OCI-LY7 (cell line): ENCODE data around the gene LHFPL2. TPM values are rescaled to one million over a fixed set of nuclear protein-coding genes. Genes with fewer than 3 reads are reported as not detected.

ENCODE experiments used
- BruUV-seq: library from RNA; stranded (reverse); fragments of 400-500 nt; replicated peaks from 2 replicates; lab custom pipeline; 2021; lab: Mats Ljungman, UMichigan
- CTCF ChIA-PET: fragments of 300-600 bp; sonication (Branson Sonifier 250); formaldehyde crosslinking; loops from one replicate; lab custom pipeline; 2022; ENCODE audit warnings: antibody characterized with exemption; ENCODE audit not compliant: unreplicated experiment; lab: Charles Lee
- POLR2A ChIA-PET: fragments of 300-600 bp; sonication (Branson Sonifier 250); formaldehyde crosslinking; loops from one replicate; lab custom pipeline; 2022; ENCODE audit warnings: antibody characterized with exemption; lab: Charles Lee
- DNase-seq: peaks from one replicate; pipeline ENCODE4 v3.0.0-alpha.2; 2015; ENCODE audit warnings: low spot score
- H2AFZ ChIP-seq: fragments of 200-600 bp; sonication (generic), shearing (Covaris generic); 2 replicates; pipeline ENCODE4 v1.6.1; 2014; ENCODE audit warnings: mild to moderate bottlenecking, antibody characterized with exemption, low read length, moderate library complexity
- H3K27ac ChIP-seq: fragments of 200-600 bp; sonication (generic); 2 replicates; pipeline ENCODE4 v1.5.1; 2014; ENCODE audit warnings: mixed run types, low read depth, mild to moderate bottlenecking, moderate library complexity, low read length, inconsistent platforms; ENCODE audit not compliant: poor library complexity, severe bottlenecking
- H3K36me3 ChIP-seq: fragments of 200-600 bp; sonication (generic); 2 replicates; pipeline ENCODE4 v1.6.1; 2014; ENCODE audit warnings: mild to moderate bottlenecking, antibody characterized with exemption, low read length, moderate library complexity, mixed read lengths; ENCODE audit not compliant: insufficient read depth
- H3K4me1 ChIP-seq: fragments of 200-600 bp; sonication (generic); 2 replicates; pipeline ENCODE4 v1.5.1; 2014; ENCODE audit warnings: mild to moderate bottlenecking, low read length; ENCODE audit not compliant: insufficient read depth, poor library complexity, severe bottlenecking
- H3K4me2 ChIP-seq: fragments of 200-600 bp; sonication (generic); 2 replicates; pipeline ENCODE4 v1.6.1; 2014; ENCODE audit warnings: mild to moderate bottlenecking, low read length
- H3K4me3 ChIP-seq: fragments of 200-600 bp; sonication (generic); 2 replicates; pipeline ENCODE4 v1.5.1; 2014; ENCODE audit warnings: mild to moderate bottlenecking, low read depth, low read length; ENCODE audit not compliant: poor library complexity, severe bottlenecking
- H3K79me2 ChIP-seq: fragments of 200-600 bp; sonication (generic); 2 replicates; pipeline ENCODE4 v1.6.1; 2016; ENCODE audit warnings: low read depth, mild to moderate bottlenecking, low read length, moderate library complexity, mixed read lengths; ENCODE audit not compliant: insufficient read depth
- H3K9me2 ChIP-seq: fragments of 200-600 bp; sonication (generic); 2 replicates; pipeline ENCODE4 v1.6.1; 2016; ENCODE audit warnings: mild to moderate bottlenecking, low read length, mixed read lengths; ENCODE audit not compliant: insufficient read depth
- H3K9me3 ChIP-seq: fragments of 200-600 bp; sonication (generic); 2 replicates; pipeline ENCODE4 v1.6.1; 2014; ENCODE audit warnings: mild to moderate bottlenecking, mixed run types, low read length, mixed read lengths
- H4K20me1 ChIP-seq: fragments of 200-600 bp; sonication (generic); 2 replicates; pipeline ENCODE4 v1.6.1; 2014; ENCODE audit warnings: mild to moderate bottlenecking, antibody characterized with exemption, low read length, moderate library complexity, mixed read lengths; ENCODE audit not compliant: insufficient read depth
- EZH2phosphoT487 ChIP-seq: fragments of 200-600 bp; sonication (generic); IDR thresholded peaks from 2 replicates; pipeline ENCODE4 v1.6.1; 2018; ENCODE audit warnings: low read depth, borderline replicate concordance, mild to moderate bottlenecking, mixed run types, antibody characterized with exemption, low read length, moderate library complexity, mixed read lengths
- intact Hi-C: fragments of 100-400 bp; cut with micrococcal nuclease; formaldehyde crosslinking; loops from one replicate; pipeline ENCODE4 v1.10.0; 2022; ENCODE audit not compliant: unreplicated experiment
- total RNA-seq, 2 experiments: library from RNA; depleted of rRNA in 1 of 2; stranded (reverse); fragments of >200 nt in 1 of 2; shearing (Covaris generic) in 1 of 2; gene quantifications; 2 replicates each; pipeline ENCODE4 v1.2.3, GENCODE V29; 2014 to 2022
- TF ChIP-seq, protein P1 (sequence below): fragments of 200-600 bp; sonication (generic); conservative IDR thresholded peaks from 2 replicates; pipeline ENCODE4 v1.5.1; 2014; ENCODE audit warnings: mild to moderate bottlenecking, antibody characterized with exemption, low read length, moderate library complexity, mixed read lengths

The LHFPL2 gene
- total RNA-seq, 2 experiments from 2014 or later = 12.2 to 24.0 TPM

DNA sequence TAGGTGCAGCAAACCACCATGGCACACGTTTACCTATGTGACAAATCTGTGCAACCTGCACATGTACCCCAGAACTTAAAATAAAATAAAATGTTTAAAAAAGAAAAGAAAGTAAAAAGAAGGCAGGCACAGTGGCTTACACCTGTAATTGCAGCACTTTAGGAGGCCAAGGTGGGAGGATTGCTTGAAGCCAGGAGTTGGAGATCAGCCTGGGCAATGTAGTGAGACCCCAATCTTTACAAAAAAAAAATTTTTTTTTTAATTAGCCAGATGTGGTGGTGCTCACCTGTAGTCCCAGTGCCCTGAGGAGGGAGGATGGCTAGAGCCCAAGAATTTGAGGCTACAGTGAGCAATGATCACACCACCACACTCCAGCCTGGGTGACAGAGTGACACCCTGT, 12.5 kb upstream of the LHFPL2 start:
- Histone ChIP-seq H3K9me2 (no peaks in the 10 kb centered on the region), H4K20me1 (no peaks in the 10 kb centered on the region), H3K79me2 (no peaks in the 10 kb centered on the region), H3K9me3 (no peaks in the 10 kb centered on the region), H3K4me1 (peaks cover 32% of the 10 kb centered on the region), H3K36me3 (no peaks in the 10 kb centered on the region; the same call in 1 of the 2 replicates), H2AFZ (no peak overlapping the region), H3K27ac (no peak overlapping the region), H3K4me2 (no peak overlapping the region), H3K4me3 (no peak overlapping the region)
- TF ChIP-seq, protein P1, sequence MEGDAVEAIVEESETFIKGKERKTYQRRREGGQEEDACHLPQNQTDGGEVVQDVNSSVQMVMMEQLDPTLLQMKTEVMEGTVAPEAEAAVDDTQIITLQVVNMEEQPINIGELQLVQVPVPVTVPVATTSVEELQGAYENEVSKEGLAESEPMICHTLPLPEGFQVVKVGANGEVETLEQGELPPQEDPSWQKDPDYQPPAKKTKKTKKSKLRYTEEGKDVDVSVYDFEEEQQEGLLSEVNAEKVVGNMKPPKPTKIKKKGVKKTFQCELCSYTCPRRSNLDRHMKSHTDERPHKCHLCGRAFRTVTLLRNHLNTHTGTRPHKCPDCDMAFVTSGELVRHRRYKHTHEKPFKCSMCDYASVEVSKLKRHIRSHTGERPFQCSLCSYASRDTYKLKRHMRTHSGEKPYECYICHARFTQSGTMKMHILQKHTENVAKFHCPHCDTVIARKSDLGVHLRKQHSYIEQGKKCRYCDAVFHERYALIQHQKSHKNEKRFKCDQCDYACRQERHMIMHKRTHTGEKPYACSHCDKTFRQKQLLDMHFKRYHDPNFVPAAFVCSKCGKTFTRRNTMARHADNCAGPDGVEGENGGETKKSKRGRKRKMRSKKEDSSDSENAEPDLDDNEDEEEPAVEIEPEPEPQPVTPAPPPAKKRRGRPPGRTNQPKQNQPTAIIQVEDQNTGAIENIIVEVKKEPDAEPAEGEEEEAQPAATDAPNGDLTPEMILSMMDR = no peak
- no peak for TF ChIP-seq EZH2phosphoT487
- DNase-seq = no peak
- intact Hi-C loops = no loop called here
- no TSS peak for BruUV-seq
- CTCF ChIA-PET = no interaction called here
- POLR2A ChIA-PET = no interaction called here

DNA sequence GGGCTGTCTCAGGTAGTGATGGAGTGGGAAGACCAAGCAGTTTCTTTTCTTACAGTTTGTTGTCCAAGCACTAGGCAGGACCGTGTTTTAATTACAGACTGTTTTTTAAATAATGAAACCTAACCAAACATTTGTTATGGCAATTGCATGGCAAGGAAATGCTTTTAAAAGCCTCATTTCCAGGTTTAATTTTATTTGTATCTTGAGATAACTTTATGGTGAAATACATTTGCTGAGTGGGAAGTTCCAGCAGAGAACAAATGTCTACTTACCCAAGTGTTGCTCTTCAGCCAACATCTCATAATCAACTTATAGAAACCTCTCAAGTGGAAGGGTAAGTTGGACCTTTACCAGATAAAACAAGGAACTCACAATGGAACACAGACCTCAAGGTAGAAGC, 11.8 kb upstream of the LHFPL2 start:
- Histone ChIP-seq H3K27ac (no peak overlapping the region), H3K4me3 (no peak overlapping the region), H3K9me2 (no peaks in the 10 kb centered on the region), H3K9me3 (no peaks in the 10 kb centered on the region), H3K36me3 (no peaks in the 10 kb centered on the region; the same call in 1 of the 2 replicates), H2AFZ (no peak overlapping the region), H3K4me2 (no peak overlapping the region), H3K79me2 (no peaks in the 10 kb centered on the region), H3K4me1 (peaks cover 26% of the 10 kb centered on the region), H4K20me1 (no peaks in the 10 kb centered on the region)
- no peak for TF ChIP-seq EZH2phosphoT487
- TF ChIP-seq, protein P1 = no peak
- POLR2A ChIA-PET = interaction anchor here (0.5 kb wide), 1 partner anchor 1003 kb away, joined by 3 read pairs; no protein-coding TSS in a partner anchor
- DNase-seq = no peak
- intact Hi-C loops = no loop called here
- CTCF ChIA-PET = no interaction called here
- no TSS peak for BruUV-seq

DNA sequence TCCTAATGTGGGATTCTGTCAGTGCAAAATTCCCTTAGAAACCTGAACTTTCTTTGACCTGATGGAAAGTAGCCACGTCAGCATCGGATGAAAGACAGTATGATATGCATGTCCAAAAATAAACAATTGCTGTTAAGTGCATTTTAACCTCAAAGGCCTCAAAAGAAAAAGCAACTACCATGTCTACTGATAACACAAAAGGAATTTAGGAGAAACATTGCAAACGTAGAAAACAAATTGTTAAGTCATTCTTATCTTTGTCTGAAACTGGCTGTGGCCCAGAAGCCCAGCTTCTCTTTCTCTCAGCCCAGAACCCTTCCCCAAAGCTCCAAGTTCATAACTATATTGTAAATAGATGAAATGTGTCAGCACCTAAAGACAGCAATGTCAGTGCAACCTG, 11.1 kb upstream of the LHFPL2 start:
- H3K9me3 ChIP-seq = no peaks in the 10 kb centered on the region
- CTCF ChIA-PET = no interaction called here
- H3K36me3 ChIP-seq = no peaks in the 10 kb centered on the region; the same call in 1 of the 2 replicates
- intact Hi-C loops = no loop called here
- POLR2A ChIA-PET = no interaction called here
- no peaks in the 10 kb centered on the region for H3K79me2 ChIP-seq
- no peak overlapping the region for H2AFZ ChIP-seq
- no peak for TF ChIP-seq EZH2phosphoT487
- TF ChIP-seq, protein P1 = no peak
- no peak overlapping the region for H3K4me3 ChIP-seq
- H3K4me1 ChIP-seq = peaks cover 23% of the 10 kb centered on the region
- H3K27ac ChIP-seq = no peak overlapping the region
- BruUV-seq = no TSS peak
- no peak overlapping the region for H3K4me2 ChIP-seq
- H4K20me1 ChIP-seq = no peaks in the 10 kb centered on the region
- no peaks in the 10 kb centered on the region for H3K9me2 ChIP-seq
- no peak for DNase-seq
